Epithelial cell of prostate (primary cell): ENCODE results near the gene TMEM130.
"Not testable (repeated sequence)": the region's sequence is repeated elsewhere in the genome, so short reads cannot be mapped to it uniquely, and the experiment has no call there.

ENCODE experiments used
- DNase-seq: peaks from one replicate; pipeline ENCODE4 v3.0.0-alpha.2; 2011; ENCODE audit warnings: low read depth, low spot score
- H3K27ac ChIP-seq: fragments of 450-650 bp; 2 replicates; pipeline ENCODE4 v1.5.1; 2017; ENCODE audit warnings: mild to moderate bottlenecking

Gene TMEM130

GRCh38 chr7:98848918-98849317, 20.9 kb downstream of the TMEM130 start:
- H3K27ac ChIP-seq: no peak overlapping the region
- no peak for DNase-seq

GRCh38 chr7:98842552-98842951, 27.3 kb downstream of the TMEM130 start:
- not testable (repeated sequence) for H3K27ac ChIP-seq, DNase-seq

- no peak for DNase-seq
- no peak overlapping the region for H3K27ac ChIP-seq
Observed at GRCh38 chr7:98841179-98841997, 28.4 kb downstream of the TMEM130 start.

GRCh38 chr7:98840722-98841121, 29.1 kb downstream of the TMEM130 start:
- DNase-seq: no peak
- no peak overlapping the region for H3K27ac ChIP-seq

- H3K27ac ChIP-seq: no peak overlapping the region
- DNase-seq: no peak
Observed at GRCh38 chr7:98840096-98840495, 29.7 kb downstream of the TMEM130 start.

GRCh38 chr7:98837630-98837972, 32.2 kb downstream of the TMEM130 start:
- DNase-seq: no peak

GRCh38 chr7:98836811-98837629, 32.8 kb downstream of the TMEM130 start:
- no peak overlapping the region for H3K27ac ChIP-seq
- no peak for DNase-seq

More at GRCh38 chr7:98837630-98837972, 32.2 kb downstream of the TMEM130 start:
- H3K27ac ChIP-seq: no peak overlapping the region

GRCh38 chr7:98834949-98835348, 34.9 kb downstream of the TMEM130 start:
- no peak overlapping the region for H3K27ac ChIP-seq
- no peak for DNase-seq

GRCh38 chr7:98833022-98833421, 36.8 kb downstream of the TMEM130 start:
- no peak overlapping the region for H3K27ac ChIP-seq
- no peak for DNase-seq

- DNase-seq: no peak
Observed at GRCh38 chr7:98831641-98832221, 38.1 kb downstream of the TMEM130 start.

GRCh38 chr7:98830972-98831548, 38.8 kb downstream of the TMEM130 start:
- DNase-seq: no peak
- no peak overlapping the region for H3K27ac ChIP-seq

More at GRCh38 chr7:98831641-98832221, 38.1 kb downstream of the TMEM130 start:
- H3K27ac ChIP-seq: no peak overlapping the region

- no peak for DNase-seq
- no peak overlapping the region for H3K27ac ChIP-seq
Observed at GRCh38 chr7:98828368-98828767, 41.4 kb downstream of the TMEM130 start.

GRCh38 chr7:98827258-98827657, 42.6 kb downstream of the TMEM130 start:
- no peak for DNase-seq
- H3K27ac ChIP-seq: no peak overlapping the region

- no peak for DNase-seq
- H3K27ac ChIP-seq: no peak overlapping the region
Observed at GRCh38 chr7:98826811-98827231, 43.0 kb downstream of the TMEM130 start.

- H3K27ac ChIP-seq: no peak overlapping the region
- DNase-seq: no peak
Observed at GRCh38 chr7:98826387-98826786, 43.4 kb downstream of the TMEM130 start.

- no peak for DNase-seq
- H3K27ac ChIP-seq: no peak overlapping the region
Observed at GRCh38 chr7:98823226-98823625, 46.6 kb downstream of the TMEM130 start.

GRCh38 chr7:98821348-98821747, 48.5 kb downstream of the TMEM130 start:
- no peak for DNase-seq
- no peak overlapping the region for H3K27ac ChIP-seq

- H3K27ac ChIP-seq: no peak overlapping the region
- no peak for DNase-seq
Observed at GRCh38 chr7:98816967-98817710, 52.7 kb downstream of the TMEM130 start.

- no peak for DNase-seq
Observed at GRCh38 chr7:98816241-98816640, 53.6 kb downstream of the TMEM130 start.

GRCh38 chr7:98815313-98815712, 54.5 kb downstream of the TMEM130 start:
- no peak overlapping the region for H3K27ac ChIP-seq
- no peak for DNase-seq

More at GRCh38 chr7:98816241-98816640, 53.6 kb downstream of the TMEM130 start:
- no peak overlapping the region for H3K27ac ChIP-seq
